Pons (tissue), 1 donor: Measurements from ENCODE around the gene ZNF888.
A peak's percentile ranks its signal among the peaks of the same experiment; 100 is the strongest.
"Not testable (repeated sequence)": the region's sequence is repeated elsewhere in the genome, so short reads cannot be mapped to it uniquely, and the experiment has no call there.

ENCODE experiments used
- DNase-seq: peaks from one replicate; pipeline ENCODE4 v3.0.0-alpha.2; 2016; ENCODE audit warnings: low spot score

ZNF888 gene

DNA sequence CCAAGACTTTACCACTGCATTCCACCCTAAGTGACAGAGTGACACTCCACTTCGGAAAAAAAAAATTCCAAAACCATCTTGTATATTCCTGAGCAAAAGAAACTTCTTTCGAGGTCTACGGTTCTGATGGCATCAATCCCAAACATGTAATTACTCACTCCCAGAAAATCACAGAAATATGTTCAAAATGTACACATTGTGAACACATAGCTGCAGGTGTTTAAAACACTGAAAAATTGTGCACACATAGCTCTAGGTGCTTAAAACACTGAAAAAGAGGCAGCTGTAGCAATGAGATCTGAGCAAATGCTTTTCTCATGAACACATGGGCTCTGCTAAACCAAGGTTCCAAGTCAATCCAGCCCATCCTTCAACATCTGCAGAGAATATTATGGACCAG is 51.8 kb downstream of the ZNF888 start:
- DNase-seq: no peak

DNA sequence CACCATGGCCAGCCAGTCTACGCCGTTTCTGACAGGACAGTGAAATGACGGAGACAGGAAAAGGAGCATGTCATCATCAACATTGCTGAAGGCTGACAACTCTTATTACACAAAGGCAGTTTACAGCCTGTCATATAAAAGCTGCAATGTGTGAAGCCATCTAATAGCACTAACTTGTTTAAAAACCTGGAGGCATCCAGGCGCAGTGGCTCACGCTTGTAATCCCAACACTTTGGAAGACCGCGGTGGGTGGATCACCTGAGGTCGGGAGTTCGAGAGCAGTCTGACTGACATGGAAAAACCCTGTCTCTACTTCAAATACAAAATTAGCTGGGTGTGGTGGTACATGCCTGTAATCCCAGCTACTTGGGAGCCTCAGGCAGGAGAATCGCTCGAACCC is 55.2 kb downstream of the ZNF888 start:
- DNase-seq: not testable (repeated sequence)

DNA sequence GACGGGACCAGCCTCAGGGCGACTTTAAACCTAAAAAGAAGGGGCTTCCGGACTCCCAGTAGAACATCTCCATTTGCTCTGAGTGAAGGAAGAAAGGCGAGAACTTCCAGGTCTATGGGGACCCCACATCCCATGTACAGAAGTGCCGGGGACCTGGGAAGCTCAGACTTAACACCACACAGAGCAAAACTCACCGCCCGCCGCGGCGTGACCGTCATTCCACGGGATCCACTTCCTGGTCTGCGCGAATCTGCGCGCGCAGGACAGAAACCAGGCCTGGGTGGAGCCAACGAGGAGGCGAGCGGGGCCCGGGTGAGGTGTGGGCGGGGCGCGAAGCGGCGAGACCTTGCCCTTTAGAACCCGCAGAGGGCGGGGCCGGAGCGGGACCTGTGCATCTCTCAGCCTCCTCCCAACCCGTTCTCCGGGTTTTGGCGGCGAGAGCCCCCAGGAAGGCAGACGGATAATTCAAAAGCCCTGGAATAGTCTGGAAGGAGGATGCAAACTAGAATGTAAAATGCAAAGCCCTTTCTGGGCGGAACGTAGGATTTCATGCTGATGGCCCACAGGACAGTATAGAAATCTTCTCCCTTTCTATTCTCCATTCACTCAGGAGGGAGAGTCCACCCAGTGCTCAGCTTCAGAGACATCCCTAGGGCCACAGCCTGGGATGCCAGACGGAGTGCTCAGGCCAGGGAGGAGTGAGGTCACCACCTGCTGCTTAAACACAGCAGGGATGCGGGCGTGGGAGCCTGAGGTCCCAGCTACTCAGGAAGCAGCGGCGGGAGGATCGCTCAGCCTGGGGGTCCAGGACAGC is 65.6 kb downstream of the ZNF888 start, which contains the start of gene ZNF468:
ZNF468 (minus strand) TSS at position 242 of the 814 bp plus-strand sequence. CDS start 3,347 bp downstream, outside the sequence.
- peak; percentile 54 for DNase-seq

DNA sequence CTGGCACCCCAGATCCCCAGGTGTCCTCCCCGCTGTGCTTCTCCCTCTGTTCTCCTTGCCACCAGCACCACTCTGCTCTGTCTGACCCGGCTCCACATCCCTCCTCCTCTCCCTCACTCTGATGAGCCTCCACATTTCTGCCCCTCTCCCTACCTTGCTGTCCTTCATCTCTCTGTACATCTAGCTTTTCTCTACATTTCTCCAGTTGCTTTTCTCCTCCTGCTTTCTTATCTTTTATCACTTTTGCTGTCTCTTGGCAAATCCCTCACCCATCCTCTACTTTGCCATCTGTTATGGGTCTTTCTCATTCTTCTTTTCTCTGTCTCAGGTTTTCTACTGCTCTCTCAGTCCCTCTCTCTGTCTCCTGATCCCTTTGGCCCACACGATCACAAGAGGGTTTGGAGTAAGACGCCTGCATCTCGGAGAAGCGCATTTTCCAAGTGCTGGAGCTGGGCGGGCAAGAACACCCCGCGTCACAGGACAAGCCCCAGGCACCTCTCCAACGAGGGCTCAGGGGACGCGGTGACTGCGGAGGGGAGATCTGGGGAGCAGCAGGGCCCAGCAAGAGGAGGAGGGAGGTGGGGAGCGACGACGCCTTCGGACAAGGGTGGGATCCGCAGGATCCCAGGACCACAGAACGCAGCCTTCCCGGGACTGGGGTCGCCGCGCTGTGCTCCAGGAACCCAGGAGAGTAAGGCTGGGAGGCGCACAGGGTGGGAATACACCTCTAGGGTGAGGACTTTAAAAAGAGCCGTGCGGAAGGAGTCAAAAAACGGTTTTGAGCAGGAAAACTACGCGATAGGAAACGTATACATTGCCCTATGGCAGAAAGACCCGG is 66.5 kb downstream of the ZNF888 start:
- not testable (repeated sequence) for DNase-seq
